Measurements from ENCODE around the gene PFN3. TPM values are rescaled to one million over a fixed set of nuclear protein-coding genes. Genes with fewer than 3 reads are reported as not detected.

The PFN3 gene
- polyA plus RNA-seq, 1 of the 3 experiments (the other 2 are of a cell fraction) = not detected

DNA sequence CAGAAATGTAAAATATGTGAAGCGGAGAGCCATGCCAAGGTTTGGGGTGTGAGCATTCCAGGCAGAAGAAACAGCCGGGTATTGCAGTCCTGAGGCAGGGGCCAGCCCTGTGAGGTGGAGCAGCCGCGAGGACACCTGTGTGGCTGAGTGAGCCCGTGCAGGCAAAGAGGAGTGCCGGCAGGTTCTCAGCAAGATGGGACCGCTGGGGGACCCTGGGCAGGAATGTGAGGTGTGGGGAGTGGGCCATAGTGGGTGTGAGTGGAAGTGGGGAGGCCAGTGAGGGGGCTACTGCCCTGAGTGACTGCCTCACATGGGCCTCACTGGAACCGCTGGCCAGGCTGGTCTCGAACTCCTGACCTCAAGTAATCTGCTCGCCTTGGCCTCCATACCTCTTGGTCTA lies 38.0 kb upstream of the PFN3 start:
- no peak for DNase-seq
- H3K9ac ChIP-seq = no peak overlapping the region
- H3K4me2 ChIP-seq = no peak overlapping the region
- ChIA-PET POLR2A (interaction anchor here (2.1 kb wide), 1 partner anchor 12 kb away, joined by 6 read pairs; the partner anchor contains the start of gene GRK6), CTCF (interaction anchor here (0.6 to 12.7 kb wide), 3 partner anchors 16 to 63 kb away, joined by 3 to 206 read pairs (median 4); partner anchors contain the start of gene PFN3)
- H3K27ac ChIP-seq (ENCODE audit: low read depth in 2 of 2, low read length in 1 of 2) = no peak overlapping the region
- peaks cover 3% of the 10 kb centered on the region; the same call in 1 of the 2 replicates for H3K79me2 ChIP-seq (ENCODE audit: insufficient read depth)
- no peak overlapping the region for H3K4me3 ChIP-seq (ENCODE audit: low read depth in 2 of 2, low read length in 1 of 2)
- H3F3A ChIP-seq (replicated peaks; ENCODE audit: insufficient read depth) = peaks cover 10% of the 10 kb centered on the region
- TF ChIP-seq CHD2 (IDR thresholded peaks at IDR 0.05; ENCODE audit: low read length, partially characterized antibody) = no peak
- TF ChIP-seq NRF1 (IDR thresholded peaks at IDR 0.05; ENCODE audit: low read depth, low read length) = no peak
- TF ChIP-seq, protein P1, sequence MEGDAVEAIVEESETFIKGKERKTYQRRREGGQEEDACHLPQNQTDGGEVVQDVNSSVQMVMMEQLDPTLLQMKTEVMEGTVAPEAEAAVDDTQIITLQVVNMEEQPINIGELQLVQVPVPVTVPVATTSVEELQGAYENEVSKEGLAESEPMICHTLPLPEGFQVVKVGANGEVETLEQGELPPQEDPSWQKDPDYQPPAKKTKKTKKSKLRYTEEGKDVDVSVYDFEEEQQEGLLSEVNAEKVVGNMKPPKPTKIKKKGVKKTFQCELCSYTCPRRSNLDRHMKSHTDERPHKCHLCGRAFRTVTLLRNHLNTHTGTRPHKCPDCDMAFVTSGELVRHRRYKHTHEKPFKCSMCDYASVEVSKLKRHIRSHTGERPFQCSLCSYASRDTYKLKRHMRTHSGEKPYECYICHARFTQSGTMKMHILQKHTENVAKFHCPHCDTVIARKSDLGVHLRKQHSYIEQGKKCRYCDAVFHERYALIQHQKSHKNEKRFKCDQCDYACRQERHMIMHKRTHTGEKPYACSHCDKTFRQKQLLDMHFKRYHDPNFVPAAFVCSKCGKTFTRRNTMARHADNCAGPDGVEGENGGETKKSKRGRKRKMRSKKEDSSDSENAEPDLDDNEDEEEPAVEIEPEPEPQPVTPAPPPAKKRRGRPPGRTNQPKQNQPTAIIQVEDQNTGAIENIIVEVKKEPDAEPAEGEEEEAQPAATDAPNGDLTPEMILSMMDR (IDR thresholded peaks at IDR 0.05) = no peak
- no peak for TF ChIP-seq RFX5 (IDR thresholded peaks at IDR 0.05; ENCODE audit: low read length)
- TF ChIP-seq SMC3 (IDR thresholded peaks at IDR 0.05; ENCODE audit: low read depth, low read length) = no peak
- TF ChIP-seq, protein P2, sequence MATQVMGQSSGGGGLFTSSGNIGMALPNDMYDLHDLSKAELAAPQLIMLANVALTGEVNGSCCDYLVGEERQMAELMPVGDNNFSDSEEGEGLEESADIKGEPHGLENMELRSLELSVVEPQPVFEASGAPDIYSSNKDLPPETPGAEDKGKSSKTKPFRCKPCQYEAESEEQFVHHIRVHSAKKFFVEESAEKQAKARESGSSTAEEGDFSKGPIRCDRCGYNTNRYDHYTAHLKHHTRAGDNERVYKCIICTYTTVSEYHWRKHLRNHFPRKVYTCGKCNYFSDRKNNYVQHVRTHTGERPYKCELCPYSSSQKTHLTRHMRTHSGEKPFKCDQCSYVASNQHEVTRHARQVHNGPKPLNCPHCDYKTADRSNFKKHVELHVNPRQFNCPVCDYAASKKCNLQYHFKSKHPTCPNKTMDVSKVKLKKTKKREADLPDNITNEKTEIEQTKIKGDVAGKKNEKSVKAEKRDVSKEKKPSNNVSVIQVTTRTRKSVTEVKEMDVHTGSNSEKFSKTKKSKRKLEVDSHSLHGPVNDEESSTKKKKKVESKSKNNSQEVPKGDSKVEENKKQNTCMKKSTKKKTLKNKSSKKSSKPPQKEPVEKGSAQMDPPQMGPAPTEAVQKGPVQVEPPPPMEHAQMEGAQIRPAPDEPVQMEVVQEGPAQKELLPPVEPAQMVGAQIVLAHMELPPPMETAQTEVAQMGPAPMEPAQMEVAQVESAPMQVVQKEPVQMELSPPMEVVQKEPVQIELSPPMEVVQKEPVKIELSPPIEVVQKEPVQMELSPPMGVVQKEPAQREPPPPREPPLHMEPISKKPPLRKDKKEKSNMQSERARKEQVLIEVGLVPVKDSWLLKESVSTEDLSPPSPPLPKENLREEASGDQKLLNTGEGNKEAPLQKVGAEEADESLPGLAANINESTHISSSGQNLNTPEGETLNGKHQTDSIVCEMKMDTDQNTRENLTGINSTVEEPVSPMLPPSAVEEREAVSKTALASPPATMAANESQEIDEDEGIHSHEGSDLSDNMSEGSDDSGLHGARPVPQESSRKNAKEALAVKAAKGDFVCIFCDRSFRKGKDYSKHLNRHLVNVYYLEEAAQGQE (IDR thresholded peaks at IDR 0.05; ENCODE audit: low read depth, low read length) = no peak
- no peak for TF ChIP-seq YY1 (IDR thresholded peaks at IDR 0.05; ENCODE audit: low read depth)
- TF ChIP-seq EP300 (IDR thresholded peaks at IDR 0.05; ENCODE audit: borderline replicate concordance in 1 of 2, low read depth in 1 of 2, low read length in 1 of 2) = no peak
- no peak for TF ChIP-seq ELF1 (IDR thresholded peaks at IDR 0.05)
- TF ChIP-seq FOSL2 (IDR thresholded peaks at IDR 0.05; ENCODE audit: borderline replicate concordance, low read depth) = no peak
- no peak for TF ChIP-seq RCOR1 (IDR thresholded peaks at IDR 0.05; ENCODE audit: low read length)
- no peak for TF ChIP-seq RAD21 (IDR thresholded peaks at IDR 0.05; ENCODE audit: low read length)
- no peak for TF ChIP-seq TCF12 (IDR thresholded peaks at IDR 0.05)
- TF ChIP-seq, protein P3, sequence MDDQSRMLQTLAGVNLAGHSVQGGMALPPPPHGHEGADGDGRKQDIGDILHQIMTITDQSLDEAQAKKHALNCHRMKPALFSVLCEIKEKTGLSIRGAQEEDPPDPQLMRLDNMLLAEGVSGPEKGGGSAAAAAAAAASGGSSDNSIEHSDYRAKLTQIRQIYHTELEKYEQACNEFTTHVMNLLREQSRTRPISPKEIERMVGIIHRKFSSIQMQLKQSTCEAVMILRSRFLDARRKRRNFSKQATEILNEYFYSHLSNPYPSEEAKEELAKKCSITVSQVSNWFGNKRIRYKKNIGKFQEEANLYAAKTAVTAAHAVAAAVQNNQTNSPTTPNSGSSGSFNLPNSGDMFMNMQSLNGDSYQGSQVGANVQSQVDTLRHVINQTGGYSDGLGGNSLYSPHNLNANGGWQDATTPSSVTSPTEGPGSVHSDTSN (IDR thresholded peaks at IDR 0.05) = no peak
- no peak for TF ChIP-seq GATA2 (CRISPR knock-in tag; IDR thresholded peaks at IDR 0.05)
- TF ChIP-seq NFIC (IDR thresholded peaks at IDR 0.05; ENCODE audit: borderline replicate concordance) = no peak
- TF ChIP-seq POLR2AphosphoS5 (IDR thresholded peaks at IDR 0.05; ENCODE audit: low read depth, low read length) = no peak
- 96% methylated on average over 9 of the region's 10 CpGs for WGBS (ENCODE audit: low lambda C conversion rate)
- no peaks in the 10 kb centered on the region for H4K20me1 ChIP-seq (ENCODE audit: insufficient read depth)
- H3K4me1 ChIP-seq (ENCODE audit: control insufficient read depth in 1 of 2, insufficient read depth in 2 of 2, low read depth in 1 of 2, low read length in 1 of 2) = peaks cover 0 to 7% of the 10 kb centered on the region in 2 experiments; a peak in 1 of 4 replicates
- peaks cover 12 to 39% of the 10 kb centered on the region in 2 experiments for H3K36me3 ChIP-seq (replicated peaks in 1 of 2; ENCODE audit: control insufficient read depth in 1 of 2, insufficient read depth in 2 of 2, low read length in 1 of 2)
- H3K9me3 ChIP-seq = no peaks in the 10 kb centered on the region
- no peaks in the 10 kb centered on the region for H3K9me2 ChIP-seq
- H2AFZ ChIP-seq (ENCODE audit: low read depth) = no peak overlapping the region
- H3K27me3 ChIP-seq (ENCODE audit: insufficient read depth) = no peaks in the 10 kb centered on the region
